ENCODE results near the gene DND1. TPM values are rescaled to one million over a fixed set of nuclear protein-coding genes. Genes with fewer than 3 reads are reported as not detected.
"Not testable (repeated sequence)": the region's sequence is repeated elsewhere in the genome, so short reads cannot be mapped to it uniquely, and the experiment has no call there.

Gene DND1
- 1 to 10 TPM in 1 of 2 donors, under 1 TPM in 1; 0.76 to 1.9 TPM for polyA plus RNA-seq

- Histone ChIP-seq H3K27me3 (ENCODE audit: control insufficient read depth in 1 of 2, insufficient read depth in 2 of 2, low read length in 2 of 2) (no peaks in the 10 kb centered on the region), H3K4me3 (ENCODE audit: low read depth in 1 of 2, low read length in 2 of 2) (no peak within 1 kb of the TSS), H3K27ac (ENCODE audit: low read depth in 2 of 2, low read length in 1 of 2) (no peak within 1 kb of the TSS), H3K4me1 (ENCODE audit: control insufficient read depth in 2 of 2, insufficient read depth in 2 of 2, low read length in 1 of 2) (no peaks in the 10 kb centered on the region), H3K9me3 (ENCODE audit: control insufficient read depth in 2 of 2, insufficient read depth in 1 of 2, low read depth in 1 of 2, low read length in 1 of 2) (no peaks in the 10 kb centered on the region), H3K36me3 (ENCODE audit: control insufficient read depth in 2 of 2, insufficient read depth in 2 of 2, low read length in 1 of 2) (peaks cover 31 to 62% of the 10 kb centered on the region in 2 donors)
- 90 to 92% methylated on average over 45 of the region's 45 CpGs for WGBS, 2 donors
Observed at GRCh38 chr5:140673187-140673976, at the start of gene DND1. Gene DND1 (minus strand): TSS chr5:140673576. CDS start chr5:140673542, 34 bp downstream.

DNA sequence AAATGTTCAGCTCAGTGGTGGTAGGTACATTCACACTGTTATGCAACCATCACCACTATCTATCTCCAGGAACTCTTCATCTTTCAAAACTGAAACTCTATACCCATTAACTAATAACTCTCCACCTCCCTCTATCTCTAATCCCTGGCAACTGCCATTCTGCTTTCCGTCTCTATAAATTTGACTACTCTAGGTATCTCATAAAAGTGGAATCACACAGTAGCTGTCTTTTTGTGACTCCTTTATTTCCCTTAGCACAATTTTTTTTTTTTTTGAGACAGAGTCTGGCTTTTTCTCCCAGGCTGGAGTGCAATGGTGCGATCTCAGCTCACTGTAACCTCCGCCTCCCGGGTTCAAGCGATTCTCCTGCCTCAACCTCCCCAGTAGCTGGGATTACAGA, 48.0 kb upstream of the DND1 start:
- H3K27ac ChIP-seq (ENCODE audit: low read depth in 2 of 2, low read length in 1 of 2); H3K4me3 ChIP-seq (ENCODE audit: low read depth in 1 of 2, low read length in 2 of 2); H3K9me3 ChIP-seq (ENCODE audit: control insufficient read depth in 2 of 2, insufficient read depth in 1 of 2, low read depth in 1 of 2, low read length in 1 of 2); H3K4me1 ChIP-seq (ENCODE audit: control insufficient read depth in 2 of 2, insufficient read depth in 2 of 2, low read length in 1 of 2); H3K36me3 ChIP-seq (ENCODE audit: control insufficient read depth in 2 of 2, insufficient read depth in 2 of 2, low read length in 1 of 2); H3K27me3 ChIP-seq (ENCODE audit: control insufficient read depth in 1 of 2, insufficient read depth in 2 of 2, low read length in 2 of 2): not testable (repeated sequence)
- WGBS, 2 donors: 82 to 84% methylated on average over 5 of the region's 5 CpGs

- not testable (repeated sequence) for H3K36me3 ChIP-seq (ENCODE audit: control insufficient read depth in 2 of 2, insufficient read depth in 2 of 2, low read length in 1 of 2); H3K9me3 ChIP-seq (ENCODE audit: control insufficient read depth in 2 of 2, insufficient read depth in 1 of 2, low read depth in 1 of 2, low read length in 1 of 2); H3K27ac ChIP-seq (ENCODE audit: low read depth in 2 of 2, low read length in 1 of 2); H3K27me3 ChIP-seq (ENCODE audit: control insufficient read depth in 1 of 2, insufficient read depth in 2 of 2, low read length in 2 of 2); H3K4me3 ChIP-seq (ENCODE audit: low read depth in 1 of 2, low read length in 2 of 2); H3K4me1 ChIP-seq (ENCODE audit: control insufficient read depth in 2 of 2, insufficient read depth in 2 of 2, low read length in 1 of 2)
- WGBS, 2 donors: 56 to 64% methylated on average over 6 of the region's 6 CpGs
Observed at GRCh38 chr5:140720738-140721137, 47.4 kb upstream of the DND1 start.

GRCh38 chr5:140718266-140718592, 44.9 kb upstream of the DND1 start:
- Histone ChIP-seq H3K36me3 (ENCODE audit: control insufficient read depth in 2 of 2, insufficient read depth in 2 of 2, low read length in 1 of 2) (no peaks in the 10 kb centered on the region), H3K27ac (ENCODE audit: low read depth in 2 of 2, low read length in 1 of 2) (peak overlapping the region in 1 of 2 donors; percentile 28), H3K9me3 (ENCODE audit: control insufficient read depth in 2 of 2, insufficient read depth in 1 of 2, low read depth in 1 of 2, low read length in 1 of 2) (no peaks in the 10 kb centered on the region), H3K4me3 (ENCODE audit: low read depth in 1 of 2, low read length in 2 of 2) (no peak overlapping the region), H3K27me3 (ENCODE audit: control insufficient read depth in 1 of 2, insufficient read depth in 2 of 2, low read length in 2 of 2) (no peaks in the 10 kb centered on the region), H3K4me1 (ENCODE audit: control insufficient read depth in 2 of 2, insufficient read depth in 2 of 2, low read length in 1 of 2) (peaks cover 2 to 3% of the 10 kb centered on the region in 2 donors)
- 74 to 87% methylated on average over 7 of the region's 7 CpGs for WGBS, 2 donors

GRCh38 chr5:140716238-140716637, 42.9 kb upstream of the DND1 start:
- WGBS, 2 donors: 96% methylated on average over 2 of the region's 2 CpGs
- not testable (repeated sequence) for H3K27me3 ChIP-seq (ENCODE audit: control insufficient read depth in 1 of 2, insufficient read depth in 2 of 2, low read length in 2 of 2); H3K4me3 ChIP-seq (ENCODE audit: low read depth in 1 of 2, low read length in 2 of 2); H3K36me3 ChIP-seq (ENCODE audit: control insufficient read depth in 2 of 2, insufficient read depth in 2 of 2, low read length in 1 of 2); H3K9me3 ChIP-seq (ENCODE audit: control insufficient read depth in 2 of 2, insufficient read depth in 1 of 2, low read depth in 1 of 2, low read length in 1 of 2); H3K4me1 ChIP-seq (ENCODE audit: control insufficient read depth in 2 of 2, insufficient read depth in 2 of 2, low read length in 1 of 2); H3K27ac ChIP-seq (ENCODE audit: low read depth in 2 of 2, low read length in 1 of 2)

- Histone ChIP-seq H3K4me3 (ENCODE audit: low read depth in 1 of 2, low read length in 2 of 2) (no peak overlapping the region), H3K36me3 (ENCODE audit: control insufficient read depth in 2 of 2, insufficient read depth in 2 of 2, low read length in 1 of 2) (no peaks in the 10 kb centered on the region), H3K4me1 (ENCODE audit: control insufficient read depth in 2 of 2, insufficient read depth in 2 of 2, low read length in 1 of 2) (peaks cover 0 to 3% of the 10 kb centered on the region in 2 donors), H3K27ac (ENCODE audit: low read depth in 2 of 2, low read length in 1 of 2) (no peak overlapping the region), H3K9me3 (ENCODE audit: control insufficient read depth in 2 of 2, insufficient read depth in 1 of 2, low read depth in 1 of 2, low read length in 1 of 2) (no peaks in the 10 kb centered on the region), H3K27me3 (ENCODE audit: control insufficient read depth in 1 of 2, insufficient read depth in 2 of 2, low read length in 2 of 2) (no peaks in the 10 kb centered on the region)
- 72 to 95% methylated on average over 1 of the region's 1 CpG for WGBS, 2 donors
Observed at GRCh38 chr5:140713562-140714094, 40.3 kb upstream of the DND1 start.

GRCh38 chr5:140711794-140712193, 38.4 kb upstream of the DND1 start:
- H3K4me1 ChIP-seq (ENCODE audit: control insufficient read depth in 2 of 2, insufficient read depth in 2 of 2, low read length in 1 of 2): no peaks in the 10 kb centered on the region
- WGBS, 2 donors: 86 to 91% methylated on average over 1 of the region's 1 CpG
- H3K4me3 ChIP-seq (ENCODE audit: low read depth in 1 of 2, low read length in 2 of 2): no peak overlapping the region
- no peaks in the 10 kb centered on the region for H3K27me3 ChIP-seq (ENCODE audit: control insufficient read depth in 1 of 2, insufficient read depth in 2 of 2, low read length in 2 of 2)
- no peaks in the 10 kb centered on the region for H3K9me3 ChIP-seq (ENCODE audit: control insufficient read depth in 2 of 2, insufficient read depth in 1 of 2, low read depth in 1 of 2, low read length in 1 of 2)
- no peaks in the 10 kb centered on the region for H3K36me3 ChIP-seq (ENCODE audit: control insufficient read depth in 2 of 2, insufficient read depth in 2 of 2, low read length in 1 of 2)
- no peak overlapping the region for H3K27ac ChIP-seq (ENCODE audit: low read depth in 2 of 2, low read length in 1 of 2)

GRCh38 chr5:140710899-140711552, 37.6 kb upstream of the DND1 start:
- 0 to 1% methylated on average over 27 of the region's 27 CpGs for WGBS, 2 donors
- peaks cover 0 to 2% of the 10 kb centered on the region in 2 donors for H3K36me3 ChIP-seq (ENCODE audit: control insufficient read depth in 2 of 2, insufficient read depth in 2 of 2, low read length in 1 of 2)
- H3K9me3 ChIP-seq (ENCODE audit: control insufficient read depth in 2 of 2, insufficient read depth in 1 of 2, low read depth in 1 of 2, low read length in 1 of 2): no peaks in the 10 kb centered on the region
- H3K4me3 ChIP-seq (ENCODE audit: low read depth in 1 of 2, low read length in 2 of 2): peak overlapping the region; percentile 58 to 87
- no peaks in the 10 kb centered on the region for H3K27me3 ChIP-seq (ENCODE audit: control insufficient read depth in 1 of 2, insufficient read depth in 2 of 2, low read length in 2 of 2)
- peak overlapping the region; percentile 90 to 100 for H3K27ac ChIP-seq (ENCODE audit: low read depth in 2 of 2, low read length in 1 of 2)
- H3K4me1 ChIP-seq (ENCODE audit: control insufficient read depth in 2 of 2, insufficient read depth in 2 of 2, low read length in 1 of 2): no peaks in the 10 kb centered on the region

DNA sequence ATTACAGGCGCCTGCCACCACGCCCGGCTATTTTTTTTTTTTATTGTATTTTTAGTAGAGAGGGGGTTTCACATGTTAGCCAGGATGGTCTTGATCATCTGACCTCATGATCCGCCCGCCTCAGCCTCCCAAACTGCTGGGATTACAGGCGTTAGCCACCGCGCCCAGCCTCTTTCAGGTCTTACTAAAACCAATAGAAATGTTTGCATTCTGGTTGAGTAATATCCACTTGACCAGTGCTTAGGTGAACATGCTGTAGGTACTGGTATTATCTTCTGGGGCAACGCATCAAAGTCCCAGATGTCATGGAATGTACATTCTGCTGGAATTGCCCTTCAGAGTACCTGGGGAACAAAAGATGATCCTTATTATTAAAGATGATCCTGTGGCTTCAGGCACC, 35.4 kb upstream of the DND1 start:
- H3K36me3 ChIP-seq (ENCODE audit: control insufficient read depth in 2 of 2, insufficient read depth in 2 of 2, low read length in 1 of 2): peaks cover 3 to 12% of the 10 kb centered on the region in 2 donors
- not testable (repeated sequence) for H3K27me3 ChIP-seq (ENCODE audit: control insufficient read depth in 1 of 2, insufficient read depth in 2 of 2, low read length in 2 of 2); H3K27ac ChIP-seq (ENCODE audit: low read depth in 2 of 2, low read length in 1 of 2); H3K9me3 ChIP-seq (ENCODE audit: control insufficient read depth in 2 of 2, insufficient read depth in 1 of 2, low read depth in 1 of 2, low read length in 1 of 2); H3K4me3 ChIP-seq (ENCODE audit: low read depth in 1 of 2, low read length in 2 of 2); H3K4me1 ChIP-seq (ENCODE audit: control insufficient read depth in 2 of 2, insufficient read depth in 2 of 2, low read length in 1 of 2)
- WGBS, 2 donors: 91 to 93% methylated on average over 9 of the region's 9 CpGs

Measured in esophagus (tissue), 2 donors.